Colonic mucosa (tissue), 4 donors: ENCODE data around the gene FRMD3. TPM values are rescaled to one million over a fixed set of nuclear protein-coding genes. Genes with fewer than 3 reads are reported as not detected.

ENCODE experiments used
- DNase-seq: peaks from one replicate; pipeline ENCODE4 v3.0.0-alpha.2; 2020
- H3K27ac ChIP-seq: fragments of 200-600 bp; one replicate; pipeline ENCODE4 v1.8.0; 2021
- H3K27me3 ChIP-seq: fragments of 200-600 bp; one replicate; pipeline ENCODE4 v1.8.0; 2021
- H3K36me3 ChIP-seq: fragments of 200-600 bp; one replicate; pipeline ENCODE4 v1.8.0; 2021
- H3K4me1 ChIP-seq: fragments of 200-600 bp; one replicate; pipeline ENCODE4 v1.8.0; 2021; ENCODE audit warnings: mild to moderate bottlenecking
- H3K4me3 ChIP-seq: fragments of 200-600 bp; one replicate; pipeline ENCODE4 v1.8.0; 2021
- H3K9ac ChIP-seq, 2 donors: one replicate each; pipeline ENCODE4 v1.7.0; 2013; ENCODE audit warnings: control low read depth in 2 of 2, low read depth in 2 of 2, low read length in 2 of 2
- H3K9me3 ChIP-seq: fragments of 200-600 bp; one replicate; pipeline ENCODE4 v1.8.0; 2021
- intact Hi-C: fragments of 100-400 bp; cut with DNase I; formaldehyde crosslinking; loops from one replicate; pipeline ENCODE4 v1.14.1; 2022
- total RNA-seq, 2 donors: library from RNA; stranded (reverse); fragmentation: NEBNext Ultra II Directional in 1 of 2; extraction: Animal tissue kit (Norgen Biotek cat#: 25700) in 1 of 2; gene quantifications; one replicate each; pipeline ENCODE4 v1.2.1, GENCODE V29; 2021
- TF ChIP-seq, protein P1 (sequence below): fragments of 200-600 bp; IDR thresholded peaks from one replicate; pipeline ENCODE4 v1.8.0; 2022; ENCODE audit warnings: antibody characterized with exemption, mild to moderate bottlenecking
- donor health status: healthy.
- donor health status: DM: no; HTN: no; CAD: no.
- donor health status: DM: no; HTN: no; CAD: no.

The FRMD3 gene
- total RNA-seq, 2 donors from 2014 or later, result 14.7 to 21.3 TPM

DNA sequence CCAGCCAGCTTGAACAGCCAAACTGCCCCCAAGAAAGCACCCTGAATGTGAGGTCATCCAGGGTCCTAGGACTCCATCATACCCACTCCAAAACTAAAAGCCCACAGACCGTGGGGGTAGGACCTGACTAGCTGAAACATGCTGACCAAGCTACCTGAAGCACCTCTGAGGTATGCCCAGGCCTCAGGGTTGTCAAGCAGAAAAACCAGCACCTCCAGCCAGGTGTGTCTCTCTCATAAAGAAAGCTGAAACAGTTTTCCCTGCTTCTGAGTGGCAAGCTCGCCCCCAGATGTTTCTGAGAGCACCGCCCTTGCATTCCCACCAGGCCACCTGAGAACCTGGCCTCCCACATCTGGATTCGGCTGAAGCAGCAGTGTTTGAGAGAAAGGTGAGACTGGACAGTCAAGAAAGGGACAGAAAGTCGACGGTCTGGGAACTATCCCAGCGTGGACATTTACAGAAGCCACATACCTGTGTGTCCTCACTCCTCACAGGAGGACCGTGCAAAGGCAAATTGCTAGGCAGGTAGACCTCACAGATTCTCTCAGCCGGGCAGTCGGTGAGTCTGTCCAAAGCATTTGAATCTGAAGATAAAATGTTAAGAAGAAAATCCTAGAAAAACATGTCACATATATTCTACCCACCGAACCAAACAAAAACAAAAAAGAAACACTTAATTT lies 319.6 kb downstream of the FRMD3 start:
- Histone ChIP-seq H3K4me1 (no peaks in the 10 kb centered on the region), H3K27me3 (no peaks in the 10 kb centered on the region), H3K27ac (no peak overlapping the region), H3K9me3 (no peaks in the 10 kb centered on the region), H3K36me3 (no peaks in the 10 kb centered on the region), H3K9ac (no peak overlapping the region), H3K4me3 (peak overlapping the region; percentile 37)
- no peak for DNase-seq
- intact Hi-C loops, result no loop called here
- TF ChIP-seq, protein P1, sequence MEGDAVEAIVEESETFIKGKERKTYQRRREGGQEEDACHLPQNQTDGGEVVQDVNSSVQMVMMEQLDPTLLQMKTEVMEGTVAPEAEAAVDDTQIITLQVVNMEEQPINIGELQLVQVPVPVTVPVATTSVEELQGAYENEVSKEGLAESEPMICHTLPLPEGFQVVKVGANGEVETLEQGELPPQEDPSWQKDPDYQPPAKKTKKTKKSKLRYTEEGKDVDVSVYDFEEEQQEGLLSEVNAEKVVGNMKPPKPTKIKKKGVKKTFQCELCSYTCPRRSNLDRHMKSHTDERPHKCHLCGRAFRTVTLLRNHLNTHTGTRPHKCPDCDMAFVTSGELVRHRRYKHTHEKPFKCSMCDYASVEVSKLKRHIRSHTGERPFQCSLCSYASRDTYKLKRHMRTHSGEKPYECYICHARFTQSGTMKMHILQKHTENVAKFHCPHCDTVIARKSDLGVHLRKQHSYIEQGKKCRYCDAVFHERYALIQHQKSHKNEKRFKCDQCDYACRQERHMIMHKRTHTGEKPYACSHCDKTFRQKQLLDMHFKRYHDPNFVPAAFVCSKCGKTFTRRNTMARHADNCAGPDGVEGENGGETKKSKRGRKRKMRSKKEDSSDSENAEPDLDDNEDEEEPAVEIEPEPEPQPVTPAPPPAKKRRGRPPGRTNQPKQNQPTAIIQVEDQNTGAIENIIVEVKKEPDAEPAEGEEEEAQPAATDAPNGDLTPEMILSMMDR, result no peak

DNA sequence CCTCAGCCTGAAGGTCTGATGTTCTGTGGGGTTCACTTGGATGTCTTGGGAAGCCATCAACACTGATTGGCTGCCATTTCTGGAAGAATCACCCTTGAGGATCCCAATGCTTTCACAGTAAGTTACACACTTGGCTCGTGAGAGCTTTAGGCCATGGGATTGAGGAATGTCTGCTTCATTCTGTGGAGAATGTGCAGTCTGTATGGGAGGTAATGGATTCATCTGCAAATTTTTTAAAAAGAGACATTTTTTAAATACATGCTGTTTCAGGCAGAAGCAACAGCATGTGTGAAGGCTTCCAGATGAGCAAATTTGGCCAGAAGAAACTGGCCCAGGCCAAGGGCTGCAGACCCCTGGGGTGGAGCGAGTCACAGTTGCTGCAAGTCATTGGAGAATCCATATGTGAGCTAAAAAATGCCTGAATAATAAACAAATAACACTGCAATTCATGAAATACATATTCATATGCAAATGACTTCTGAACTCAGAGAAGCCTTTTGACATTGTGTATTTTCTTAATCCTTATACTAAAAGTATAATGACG lies 328.9 kb downstream of the FRMD3 start:
- no peaks in the 10 kb centered on the region for H3K4me1 ChIP-seq
- no peaks in the 10 kb centered on the region for H3K9me3 ChIP-seq
- no peak for DNase-seq
- no peaks in the 10 kb centered on the region for H3K27me3 ChIP-seq
- H3K4me3 ChIP-seq, result no peak overlapping the region
- H3K9ac ChIP-seq, result no peak overlapping the region
- TF ChIP-seq, protein P1, result no peak
- H3K36me3 ChIP-seq, result no peaks in the 10 kb centered on the region
- intact Hi-C loops, result no loop called here
- no peak overlapping the region for H3K27ac ChIP-seq

DNA sequence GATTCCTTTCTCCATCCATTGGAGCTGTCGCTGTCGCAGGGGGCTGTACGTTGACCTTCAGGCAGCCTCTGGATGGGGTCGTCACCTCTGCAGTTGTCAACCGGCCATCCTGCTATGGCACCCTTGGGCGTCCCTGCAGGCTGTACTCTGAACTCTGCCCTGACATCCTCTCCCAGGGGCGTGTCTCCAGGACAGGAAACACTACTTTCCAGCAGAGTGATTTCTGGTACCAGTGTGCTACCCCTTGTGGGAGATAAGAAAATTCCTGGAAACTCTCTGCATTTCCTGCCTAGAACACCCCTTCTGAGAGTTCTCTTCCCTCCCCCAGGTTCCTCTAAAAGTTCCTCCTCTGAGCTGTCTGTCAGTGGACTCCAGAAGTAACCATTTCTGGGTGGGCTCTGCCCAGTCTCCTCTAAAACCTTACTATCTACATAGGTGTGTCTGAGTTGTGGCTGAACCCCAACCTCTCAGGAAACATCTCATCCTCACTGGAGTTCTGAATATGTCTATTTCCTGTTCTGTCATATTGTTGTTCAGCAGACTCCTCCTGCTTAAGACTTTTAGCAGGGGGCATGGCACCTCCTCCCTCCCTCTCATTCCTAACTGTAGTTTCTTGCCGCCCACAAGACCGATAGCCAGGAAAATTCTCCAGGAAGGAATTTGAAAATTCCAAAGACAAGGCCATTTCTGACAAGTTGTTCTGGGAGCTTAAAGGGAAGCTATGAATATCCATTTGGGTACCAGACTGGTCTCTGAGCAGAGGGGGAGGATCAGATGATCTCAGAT lies 329.9 kb downstream of the FRMD3 start:
- DNase-seq, result peak; percentile 24
- no peak overlapping the region for H3K27ac ChIP-seq
- TF ChIP-seq, protein P1, result no peak
- H3K9me3 ChIP-seq, result no peaks in the 10 kb centered on the region
- H3K36me3 ChIP-seq, result no peaks in the 10 kb centered on the region
- no peak overlapping the region for H3K9ac ChIP-seq
- no peaks in the 10 kb centered on the region for H3K4me1 ChIP-seq
- no peak overlapping the region for H3K4me3 ChIP-seq
- intact Hi-C loops, result no loop called here
- no peaks in the 10 kb centered on the region for H3K27me3 ChIP-seq

DNA sequence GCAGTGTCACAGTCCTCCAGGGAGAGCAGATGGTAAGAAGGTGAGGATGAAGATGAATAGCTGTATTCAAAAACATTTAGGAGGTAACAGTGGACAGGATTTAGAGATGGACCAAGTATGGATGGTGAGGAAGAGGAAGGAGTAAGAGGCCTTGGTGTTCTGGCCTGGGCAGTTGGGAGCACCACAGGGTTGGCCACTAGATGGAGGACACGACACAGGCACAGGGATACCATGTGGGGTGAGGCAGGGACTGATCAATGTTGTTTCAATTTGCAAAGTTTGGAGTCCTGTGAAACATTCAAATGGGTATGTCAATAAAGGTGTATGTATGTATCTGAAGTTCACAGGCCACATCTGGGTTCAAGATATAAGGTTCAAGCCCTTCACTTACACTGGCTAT lies 334.2 kb downstream of the FRMD3 start:
- intact Hi-C loops, result loop anchor here (5.0 kb wide), 1 partner anchor 393 kb away; no protein-coding TSS in a partner anchor
- Histone ChIP-seq H3K9me3 (no peaks in the 10 kb centered on the region), H3K4me3 (no peak overlapping the region), H3K27me3 (no peaks in the 10 kb centered on the region), H3K27ac (no peak overlapping the region), H3K9ac (no peak overlapping the region), H3K4me1 (no peaks in the 10 kb centered on the region), H3K36me3 (no peaks in the 10 kb centered on the region)
- TF ChIP-seq, protein P1, result peak; percentile 12
- DNase-seq, result no peak

DNA sequence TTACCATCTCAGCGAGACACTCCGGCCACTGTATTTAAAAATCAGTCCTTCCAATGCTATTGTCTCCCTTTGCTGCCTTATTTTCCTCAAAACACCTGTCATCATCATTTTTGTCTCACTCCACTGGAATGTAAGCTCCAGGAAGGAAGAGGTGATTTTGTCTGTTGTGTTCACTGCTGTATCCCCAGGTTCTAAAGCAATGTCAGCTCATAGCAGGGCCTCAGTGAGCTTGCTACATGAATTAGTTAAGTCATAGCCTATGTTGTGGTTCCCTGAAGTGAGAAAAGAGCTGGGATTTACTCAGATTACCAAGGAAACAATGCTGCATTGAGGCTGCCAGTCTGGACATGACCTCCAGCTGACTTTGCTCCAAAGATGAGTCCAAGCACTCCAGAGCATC lies 337.7 kb downstream of the FRMD3 start:
- H3K9me3 ChIP-seq, result no peaks in the 10 kb centered on the region
- TF ChIP-seq, protein P1, result no peak
- H3K9ac ChIP-seq, result no peak overlapping the region
- H3K4me3 ChIP-seq, result no peak overlapping the region
- intact Hi-C loops, result loop anchor here (5.0 kb wide), 1 partner anchor 397 kb away; no protein-coding TSS in a partner anchor
- no peaks in the 10 kb centered on the region for H3K36me3 ChIP-seq
- H3K27ac ChIP-seq, result no peak overlapping the region
- DNase-seq, result no peak
- no peaks in the 10 kb centered on the region for H3K4me1 ChIP-seq
- H3K27me3 ChIP-seq, result no peaks in the 10 kb centered on the region
